Measurements from ENCODE around the gene FAU. TPM values are rescaled to one million over a fixed set of nuclear protein-coding genes. Genes with fewer than 3 reads are reported as not detected.

The FAU gene
- total RNA-seq, 1 donor from 2014 or later = 722 TPM

DNA sequence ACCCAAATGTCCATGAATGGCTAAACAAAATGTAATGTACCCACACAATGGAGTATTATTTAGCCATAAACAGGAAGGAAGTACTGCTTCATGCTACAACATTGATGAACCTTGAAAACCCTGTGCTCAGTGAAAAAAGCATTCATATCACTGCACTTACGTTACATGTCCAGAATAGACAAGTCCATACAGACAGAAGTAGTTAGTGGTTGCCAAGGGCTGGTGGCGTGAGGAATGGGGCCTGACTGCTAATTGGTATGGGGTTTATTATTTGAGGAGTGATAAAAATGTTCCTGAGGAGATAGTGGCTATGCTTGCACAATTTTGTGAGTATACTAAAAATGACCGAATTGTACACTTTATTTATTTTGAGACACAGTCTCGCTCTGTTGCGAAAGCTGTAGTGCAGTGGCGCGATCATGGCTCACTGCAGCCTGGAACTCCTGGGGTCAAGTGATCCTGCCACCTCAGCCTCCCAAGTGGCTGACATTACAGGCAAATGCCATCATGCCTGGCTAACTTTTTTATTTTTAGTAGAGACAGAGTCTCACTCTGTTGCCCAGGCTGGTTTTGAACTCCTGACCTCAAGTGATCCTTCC, 20.1 kb upstream of the FAU start:
- DNase-seq (ENCODE audit: low spot score) (no peak), ATAC-seq (no peak)
- intact Hi-C loops (cut with DNase I) = no loop called here

DNA sequence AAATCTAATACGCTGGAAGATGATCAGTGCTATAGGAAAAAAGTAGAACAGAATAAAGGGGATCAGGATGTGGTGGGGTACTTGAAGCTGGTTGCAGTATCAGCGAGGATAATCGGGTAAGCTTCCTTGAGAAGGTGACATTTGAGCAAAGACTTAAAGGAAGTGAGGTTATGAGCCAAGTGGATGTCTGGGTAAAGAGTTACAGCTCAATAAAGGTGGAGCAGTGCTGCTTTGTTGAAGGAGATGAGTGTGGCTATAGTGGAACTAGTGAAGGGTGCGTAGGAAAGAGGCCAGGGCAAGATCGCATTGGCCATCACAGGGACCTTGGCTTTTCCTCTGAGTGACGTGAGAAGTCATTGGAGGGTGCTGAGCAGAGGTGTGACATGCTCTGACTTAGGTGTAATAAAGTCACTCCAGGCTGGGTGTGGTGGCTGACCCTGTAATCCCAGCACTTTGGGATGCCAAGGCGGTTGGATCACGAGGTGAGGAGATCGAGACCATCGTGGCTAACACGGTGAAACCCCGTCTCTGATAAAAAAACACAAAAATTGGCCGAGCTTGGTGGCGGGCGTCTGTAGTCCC, 14.7 kb upstream of the FAU start:
- intact Hi-C loops (cut with DNase I) = no loop called here
- DNase-seq (ENCODE audit: low spot score) (peak; percentile 34), ATAC-seq (no peak)

DNA sequence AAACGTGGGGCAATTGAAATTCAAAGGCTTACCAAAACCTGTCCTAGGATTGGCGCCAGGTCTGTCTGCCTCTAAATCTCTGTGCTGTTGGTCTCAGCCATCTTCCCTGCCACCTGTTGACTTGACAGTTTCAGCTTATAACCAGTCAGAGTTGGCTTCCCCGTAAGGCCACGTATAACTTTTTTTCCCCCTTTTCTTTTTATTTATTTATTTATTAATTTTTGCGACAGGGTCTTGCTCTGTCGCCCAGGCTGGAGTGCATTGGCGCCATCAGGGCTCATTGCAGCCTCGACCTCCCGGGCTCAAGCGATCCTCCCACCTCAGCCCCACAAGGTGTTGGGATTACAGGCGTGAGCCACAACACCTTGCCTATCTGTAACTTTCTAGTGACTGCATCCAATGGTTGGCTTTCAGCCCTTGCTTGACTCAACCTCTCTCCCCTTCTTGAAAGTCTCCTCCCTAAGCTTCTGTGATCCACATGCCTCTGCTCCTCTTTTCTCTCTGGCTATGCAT, 13.8 kb upstream of the FAU start:
- no peak for ATAC-seq
- peak; percentile 51 for DNase-seq (ENCODE audit: low spot score)
- intact Hi-C loops (cut with DNase I) = no loop called here

DNA sequence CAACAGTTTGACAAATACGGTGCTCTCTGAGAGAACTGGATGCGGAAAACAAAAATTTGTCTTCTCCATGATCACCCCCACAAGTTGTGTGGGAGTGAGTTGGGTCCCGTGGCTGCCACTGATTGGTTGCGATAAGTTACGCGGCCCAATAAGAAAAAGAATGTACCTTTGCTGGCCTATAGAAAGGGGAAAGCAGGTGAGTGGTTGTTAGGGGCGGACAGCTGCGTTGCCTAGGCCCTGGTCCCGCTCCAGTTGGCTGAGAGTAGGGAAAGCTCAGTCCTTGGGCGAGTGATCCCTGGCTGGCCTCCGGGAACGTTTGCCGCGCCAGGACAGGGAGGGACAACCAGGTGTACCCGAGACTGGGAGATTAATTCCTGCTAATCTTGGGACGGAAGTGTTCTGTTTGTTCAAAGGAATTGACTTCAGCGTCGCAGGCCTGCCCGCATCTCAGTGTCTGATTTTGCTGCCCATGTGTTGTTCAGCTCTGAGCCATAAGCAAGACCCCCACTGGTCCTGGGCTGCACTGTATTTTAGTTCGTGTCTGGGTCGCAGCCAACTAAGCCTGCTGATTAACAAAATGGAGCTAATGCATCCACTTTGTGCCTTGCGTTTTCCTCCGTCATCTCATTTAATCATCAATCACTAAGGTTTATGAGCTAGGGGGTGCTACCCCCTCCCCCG, 13.2 kb upstream of the FAU start:
- peak; percentile 90 for DNase-seq (ENCODE audit: low spot score)
- intact Hi-C loops (cut with DNase I) = no loop called here
- peak; percentile 94 for ATAC-seq

DNA sequence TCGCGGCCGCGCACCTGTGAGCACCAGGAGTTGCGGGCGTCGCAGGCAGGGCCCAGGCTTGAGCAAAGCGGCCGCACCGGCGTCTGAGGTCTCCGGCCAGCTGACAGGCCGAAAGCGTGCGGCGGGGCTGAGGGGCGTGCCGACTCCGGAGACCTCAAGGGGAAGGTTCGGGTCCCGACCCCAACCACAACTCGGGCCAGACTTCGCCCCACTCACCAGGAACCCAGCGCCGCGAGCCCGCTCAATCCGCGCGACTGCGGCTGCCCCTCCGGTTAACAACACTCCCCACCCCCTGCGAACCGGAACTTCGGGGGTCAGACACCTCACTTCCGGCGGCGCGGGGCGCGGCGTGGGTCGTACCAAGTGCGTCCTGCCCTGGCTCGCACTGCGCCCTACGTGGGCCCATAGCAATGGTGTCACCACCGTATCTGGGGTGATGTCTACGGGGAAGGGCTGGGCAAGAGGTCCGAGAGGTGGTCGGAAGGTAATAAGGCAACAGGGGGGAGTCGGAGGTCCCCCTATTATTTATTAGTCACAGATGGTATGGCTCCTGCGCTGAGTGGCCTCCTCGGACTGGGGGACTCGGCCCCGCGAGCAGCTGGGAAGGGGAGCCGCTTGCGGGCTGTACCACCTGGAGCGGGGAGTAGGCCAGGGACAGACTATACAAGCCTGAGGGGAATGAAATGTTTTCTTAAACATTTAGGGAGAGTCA, 12.5 kb upstream of the FAU start, which contains the start of gene SYVN1:
TSS of gene SYVN1 (minus strand) at position 280 of the 712 bp plus-strand sequence. CDS start 918 bp downstream, outside the sequence.
- ATAC-seq (peak; percentile 96), DNase-seq (ENCODE audit: low spot score) (peak; percentile 96)
- intact Hi-C loops (cut with DNase I) = no loop called here

DNA sequence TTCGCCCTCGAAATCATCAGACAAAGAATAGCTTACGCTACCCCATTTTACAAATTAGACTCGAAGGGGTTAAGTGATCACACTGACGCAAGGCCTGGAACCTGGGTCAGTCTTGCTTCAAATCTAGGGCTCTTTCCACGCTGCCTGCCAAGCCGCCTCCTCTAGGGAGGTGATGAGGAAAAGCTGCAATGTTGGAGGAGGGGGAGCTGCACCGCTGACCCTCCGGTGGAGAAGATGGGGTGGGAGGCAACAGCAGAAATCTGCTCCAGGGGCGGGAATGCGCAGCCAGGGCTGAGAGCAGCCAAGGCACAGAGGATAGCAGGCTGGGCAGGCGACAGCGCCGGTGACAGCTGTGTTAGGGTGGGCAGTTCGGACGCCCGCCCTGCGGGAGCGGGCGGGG, 11.8 kb upstream of the FAU start:
- intact Hi-C loops (cut with DNase I) = no loop called here
- ATAC-seq (peak; percentile 27), DNase-seq (ENCODE audit: low spot score) (peak; percentile 79)

DNA sequence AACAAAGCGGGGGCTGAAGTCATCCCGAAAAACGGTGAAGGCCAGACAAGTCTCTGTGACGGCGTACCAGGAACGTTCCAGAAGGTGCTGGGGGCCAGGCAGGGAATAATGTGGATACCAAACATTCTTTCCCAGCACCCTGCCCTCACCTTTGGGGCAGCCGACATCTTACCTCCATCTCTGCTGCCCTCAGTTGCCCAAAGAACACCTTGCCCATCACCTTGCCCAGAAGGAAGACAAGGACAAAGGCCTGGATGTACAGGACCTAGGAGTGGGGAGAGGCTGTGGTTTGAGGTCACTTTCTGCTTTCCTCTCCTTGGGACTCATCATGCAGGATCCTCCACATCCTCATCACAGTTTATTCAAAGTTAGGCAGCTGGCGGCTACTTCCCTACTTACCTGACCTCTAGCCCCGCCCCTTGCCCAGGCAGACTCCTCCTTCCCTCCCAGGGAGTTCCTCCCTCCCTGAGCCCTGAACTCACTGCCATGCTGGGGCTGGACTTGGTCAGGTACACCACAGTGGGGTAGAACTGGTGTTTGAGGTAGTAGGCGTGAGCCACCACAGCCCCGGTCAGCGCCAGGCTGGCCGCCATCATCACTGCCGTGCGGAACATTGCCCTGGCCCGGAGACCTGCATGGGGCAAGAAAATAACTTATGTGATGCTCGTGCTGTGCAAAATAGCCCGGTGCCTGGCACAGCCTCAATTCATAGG, 11.2 kb upstream of the FAU start:
- no peak for ATAC-seq
- DNase-seq (ENCODE audit: low spot score) = peak; percentile 64
- intact Hi-C loops (cut with DNase I) = no loop called here

DNA sequence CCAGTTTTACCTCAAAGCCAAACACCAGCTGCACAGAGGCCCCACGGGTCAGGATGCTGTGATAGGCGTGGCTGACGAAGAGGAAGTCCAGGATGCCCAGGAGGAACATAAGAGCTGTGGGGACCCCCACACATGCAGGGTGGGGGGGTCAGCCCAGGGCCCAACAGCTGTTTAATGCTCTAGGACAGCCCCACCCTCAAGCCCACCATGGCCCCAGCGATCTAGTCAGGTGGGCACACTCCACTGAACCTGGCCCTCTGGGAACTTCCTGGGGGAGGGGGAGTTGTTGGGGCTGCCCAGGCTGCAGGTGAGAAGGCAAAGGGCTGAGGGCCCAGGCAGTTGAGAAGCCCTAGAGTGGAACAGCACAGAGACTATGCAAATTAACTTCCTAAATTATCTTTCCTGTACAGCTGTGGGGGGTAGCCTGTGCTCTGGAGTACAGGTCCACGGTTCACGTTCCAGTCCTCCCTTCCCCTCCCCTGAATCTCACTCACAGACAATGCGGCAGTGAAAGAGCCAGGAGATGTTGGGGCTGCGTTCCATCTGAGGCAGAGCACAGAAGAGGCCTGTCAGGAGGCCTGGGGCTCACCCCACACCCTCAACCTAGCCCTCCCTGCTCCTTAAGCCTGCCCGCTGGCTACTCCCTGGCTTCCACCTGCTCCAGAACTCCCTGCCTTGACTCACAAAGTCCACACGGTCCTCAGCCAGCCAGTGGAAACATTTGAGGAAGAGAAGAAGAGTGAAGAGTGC, 10.5 kb upstream of the FAU start:
- peak; percentile 56 for DNase-seq (ENCODE audit: low spot score)
- no peak for ATAC-seq
- intact Hi-C loops (cut with DNase I) = no loop called here

DNA sequence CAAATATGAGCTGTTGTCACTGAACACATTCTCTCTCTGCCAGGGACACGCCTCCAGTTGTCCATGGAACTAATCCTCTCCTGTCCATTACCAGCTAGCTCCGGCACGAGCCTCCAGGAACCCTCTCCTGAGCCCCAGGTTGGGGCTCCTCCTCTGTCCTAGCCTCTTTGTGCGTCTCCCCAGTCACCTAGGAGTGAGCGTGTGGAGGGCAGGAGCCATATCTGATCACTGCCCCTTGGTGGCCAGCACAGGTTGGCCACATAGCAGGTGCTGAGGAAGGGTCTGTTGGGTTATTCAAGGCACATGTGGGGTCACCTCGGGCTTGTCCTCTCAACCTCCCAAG, 9.9 kb upstream of the FAU start:
- intact Hi-C loops (cut with DNase I) = no loop called here
- DNase-seq (ENCODE audit: low spot score) = peak; percentile 37
- ATAC-seq = no peak

DNA sequence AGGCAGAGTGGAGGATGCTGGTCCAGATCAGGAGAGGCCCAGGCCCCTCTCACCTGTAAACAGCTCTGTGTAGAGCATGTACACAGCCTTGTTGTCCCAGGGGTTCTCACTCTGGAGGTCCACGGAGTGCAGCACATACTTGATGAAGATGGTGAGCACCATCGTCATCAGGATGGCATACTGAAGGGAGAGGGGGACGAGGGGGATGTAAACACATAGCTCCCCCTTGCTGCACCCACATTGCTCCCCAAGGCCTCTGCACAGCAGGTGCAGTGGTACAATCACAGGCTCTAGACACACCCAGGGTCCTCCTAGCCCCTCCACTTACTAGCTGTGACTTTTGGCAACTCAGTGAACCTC, 9.5 kb upstream of the FAU start:
- intact Hi-C loops (cut with DNase I) = no loop called here
- DNase-seq (ENCODE audit: low spot score) (no peak), ATAC-seq (no peak)

DNA sequence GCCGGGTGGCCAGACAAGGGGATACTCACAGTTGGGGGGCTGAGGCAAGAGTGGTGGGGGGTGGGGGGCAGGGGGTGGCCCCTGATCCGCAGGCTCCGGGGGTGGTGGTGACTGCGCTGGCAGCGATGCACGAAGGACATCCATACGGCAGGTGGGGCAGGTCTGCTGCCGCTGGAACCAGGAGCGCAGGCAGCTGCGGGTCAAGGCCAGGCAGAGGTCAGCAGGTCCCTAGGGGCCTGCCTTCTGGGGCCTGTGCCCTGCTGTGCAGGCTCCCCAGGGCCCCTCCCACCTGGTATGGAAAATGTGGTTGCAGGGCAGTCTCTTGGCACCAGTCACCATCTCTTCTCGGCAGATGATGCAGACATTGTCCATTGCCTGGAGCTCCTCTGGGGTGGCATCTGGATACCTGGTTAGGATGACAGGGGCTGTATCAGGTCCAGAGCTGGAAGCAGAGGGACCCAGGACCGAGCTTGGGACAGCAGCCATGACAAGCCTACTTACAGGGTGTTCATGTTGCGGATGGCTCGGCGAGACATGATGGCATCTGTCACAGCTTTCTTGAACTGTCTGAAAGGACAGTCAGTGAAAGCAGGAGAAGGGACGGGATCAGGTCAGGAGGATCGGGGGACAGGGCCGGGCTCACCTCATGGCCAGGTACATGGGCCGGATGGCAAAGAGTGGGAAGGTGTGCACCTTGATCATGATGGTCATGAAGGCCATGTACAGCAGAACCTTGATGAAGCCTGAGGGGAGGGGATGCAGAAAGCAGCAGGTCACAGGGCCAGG, 8.9 kb upstream of the FAU start:
- intact Hi-C loops (cut with DNase I) = no loop called here
- ATAC-seq = no peak
- DNase-seq (ENCODE audit: low spot score) = peak; percentile 43

DNA sequence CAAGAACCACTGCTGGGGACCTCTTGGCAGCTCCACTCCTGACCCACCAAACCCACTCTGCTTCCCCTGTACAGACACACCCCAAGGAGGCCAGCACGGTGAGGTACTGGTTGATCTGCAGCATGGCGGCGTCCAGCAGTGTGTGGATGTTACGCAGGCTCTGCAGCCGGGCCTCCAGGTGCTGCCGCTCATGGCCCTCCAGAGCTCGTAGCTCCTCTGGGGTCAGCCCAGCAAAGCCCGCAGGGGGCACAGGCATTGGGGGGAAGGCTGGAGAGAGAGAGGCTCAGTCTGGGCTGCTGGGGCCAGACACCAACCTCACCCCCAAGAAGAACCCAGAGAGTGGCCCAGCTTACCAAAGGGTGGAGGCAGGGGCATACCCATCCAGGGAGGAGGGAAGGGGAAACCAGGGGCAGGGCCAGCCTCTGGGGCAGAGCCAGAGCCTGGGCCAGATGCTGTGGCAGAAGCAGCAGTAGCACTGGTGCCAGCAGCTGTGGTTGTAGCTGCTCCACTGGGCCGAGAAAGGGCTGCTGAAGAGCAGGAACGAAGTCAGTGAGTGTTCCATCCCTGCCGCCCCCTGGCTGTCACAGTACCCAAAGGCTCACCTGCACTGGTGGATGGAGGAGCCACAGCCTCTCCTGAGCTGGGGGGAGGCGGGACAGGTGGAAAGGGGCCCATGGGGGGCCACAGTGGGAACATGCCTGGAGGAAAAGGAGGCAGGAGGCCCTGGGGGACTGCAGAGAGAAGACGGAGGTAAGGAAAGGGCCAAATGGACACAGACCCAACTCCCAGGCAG, 7.9 kb upstream of the FAU start:
- DNase-seq (ENCODE audit: low spot score) (no peak), ATAC-seq (no peak)
- intact Hi-C loops (cut with DNase I) = no loop called here

DNA sequence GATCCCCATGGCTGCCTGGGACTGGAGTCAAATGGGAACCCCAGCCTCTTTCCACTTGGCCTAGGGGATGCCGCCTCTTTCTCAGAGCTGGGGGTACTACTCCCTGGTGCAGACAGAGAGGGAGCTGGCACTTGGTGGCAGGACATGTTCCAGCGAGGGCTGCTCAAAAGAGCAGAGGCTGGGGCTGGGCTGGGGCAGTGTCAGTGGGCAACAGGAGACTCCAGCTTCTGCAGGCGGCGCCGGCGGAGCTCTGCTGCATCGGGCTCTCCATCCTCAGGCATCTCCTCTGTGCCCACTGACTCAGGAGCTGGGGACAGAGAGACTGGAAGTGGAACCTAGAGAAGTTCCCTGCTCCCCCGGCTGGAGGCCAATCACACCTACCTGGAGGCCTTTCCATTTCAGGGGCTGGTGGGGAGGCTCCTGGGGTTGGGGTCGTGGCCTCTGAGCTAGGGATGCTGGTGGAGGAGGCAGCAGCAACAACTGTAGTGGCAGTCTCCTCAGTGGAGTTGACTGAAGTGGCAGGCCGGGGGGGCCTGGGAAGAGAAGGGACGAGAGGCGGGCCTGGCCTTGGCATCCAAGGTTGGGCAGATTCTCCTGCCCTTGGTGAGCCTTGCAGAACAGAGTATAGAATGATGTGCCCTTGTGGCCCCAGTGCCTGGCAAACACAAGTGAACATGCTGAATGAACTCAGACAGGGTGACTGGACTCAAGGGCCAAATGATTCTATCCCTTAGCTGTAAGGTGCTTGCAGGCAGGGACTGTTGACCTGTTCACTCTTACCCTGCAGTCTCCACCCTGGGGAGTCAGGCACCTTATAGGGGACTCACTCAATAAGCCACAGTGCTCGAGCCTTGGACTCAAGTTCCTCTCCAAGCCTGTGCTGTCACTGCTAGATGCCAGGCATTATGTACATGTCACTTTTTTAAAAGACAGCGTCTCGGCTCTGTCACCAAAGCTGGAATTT, 6.5 kb upstream of the FAU start:
- ATAC-seq (no peak), DNase-seq (ENCODE audit: low spot score) (no peak)
- intact Hi-C loops (cut with DNase I) = no loop called here

DNA sequence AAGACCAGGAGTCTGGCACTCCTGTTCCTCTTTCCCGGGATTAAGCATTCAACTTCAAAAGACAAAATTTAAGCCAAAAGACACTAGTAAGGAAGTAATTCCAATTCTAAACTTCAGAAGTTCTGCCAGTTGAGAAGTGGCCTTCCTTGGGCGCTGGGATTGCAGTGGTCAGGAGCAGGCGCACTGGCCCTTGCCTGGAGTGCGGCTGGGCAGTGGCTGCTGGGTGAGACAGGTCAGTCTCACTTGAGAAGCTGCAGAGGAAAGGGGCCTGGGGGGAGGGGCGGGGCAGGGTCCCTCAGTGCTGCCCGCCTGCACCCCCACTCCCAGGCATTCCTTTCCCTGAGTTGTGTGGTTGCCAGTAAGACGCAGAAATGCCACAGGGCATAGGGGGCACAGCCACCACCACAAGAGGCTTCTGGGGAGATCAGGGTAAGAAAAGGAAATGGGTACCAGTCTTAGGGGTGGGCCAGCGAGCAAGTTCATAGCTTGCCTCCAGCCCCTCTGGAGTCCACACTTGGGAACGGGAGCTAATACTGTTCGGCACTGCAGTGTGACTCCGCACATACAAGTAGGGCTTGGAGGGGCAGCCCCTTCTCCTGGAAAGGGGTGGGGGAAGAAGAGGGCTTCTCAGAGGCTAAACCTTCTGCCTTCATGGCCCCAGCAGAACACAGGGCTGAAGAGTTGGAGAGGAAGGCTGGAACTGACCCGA, 5.7 kb upstream of the FAU start:
- DNase-seq (ENCODE audit: low spot score) = no peak
- ATAC-seq = no peak

DNA sequence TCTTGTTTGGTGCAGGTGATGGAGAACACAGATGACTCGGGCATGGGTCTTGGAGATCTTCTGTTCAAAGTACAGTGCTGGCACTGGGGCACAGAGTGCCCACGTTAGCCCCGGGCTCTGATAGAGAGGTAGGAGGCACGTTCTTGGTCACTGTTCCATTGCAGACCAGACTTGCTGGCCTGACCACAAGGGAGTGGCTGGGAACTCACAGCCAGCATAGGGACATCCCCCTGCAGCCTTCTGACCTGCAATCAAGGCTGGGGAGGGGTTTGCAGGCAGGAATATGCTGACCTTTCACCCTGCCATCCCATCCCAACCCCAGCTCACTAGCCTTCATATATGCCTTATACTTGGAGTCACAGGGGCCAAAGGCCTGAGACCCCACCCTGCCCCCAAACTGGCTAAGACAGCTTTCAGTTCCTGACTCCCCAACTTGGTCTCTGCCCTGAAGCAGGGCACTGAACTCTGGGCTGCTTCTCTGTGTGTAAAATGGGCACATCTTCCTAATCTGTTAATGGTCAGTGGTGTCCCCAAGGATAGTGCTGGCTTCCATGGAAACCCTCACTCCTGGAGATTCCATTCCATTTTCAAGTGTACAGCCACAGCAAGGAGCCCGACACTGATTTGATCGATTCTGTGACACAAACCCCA, 4.8 kb upstream of the FAU start:
- DNase-seq (ENCODE audit: low spot score) = no peak
- no peak for ATAC-seq
- intact Hi-C loops (cut with DNase I) = no loop called here

More for the DNA sequence above, 5.7 kb upstream of the FAU start:
- intact Hi-C loops (cut with DNase I) = no loop called here
